Transverse colon (tissue), 4 donors: ENCODE data around the gene NUB1.

Experiments used
- POLR2A ChIP-seq: fragments of 450-650 bp; IDR thresholded peaks from one replicate; pipeline ENCODE4 v1.6.1; 2016; ENCODE audit warnings: antibody characterized with exemption, mild to moderate bottlenecking, moderate library complexity
- POLR2AphosphoS5 ChIP-seq, 3 donors: sonication (generic); formaldehyde crosslinking; IDR thresholded peaks; one replicate each; pipeline ENCODE4 v1.6.1; 2016; ENCODE audit warnings: antibody characterized with exemption in 3 of 3
- TF ChIP-seq, protein P1 (sequence below), 5 experiments: fragments of 200-600 bp in 3 of 5; fragments of 450-650 bp in 2 of 5; sonication (generic) in 3 of 5; IDR thresholded peaks; 1 replicate in 2 of 5; 2 replicates in 3 of 5; pipeline ENCODE4 v1.5.1; 2016 to 2017; ENCODE audit warnings: antibody characterized with exemption in 5 of 5, inconsistent platforms in 3 of 5, mild to moderate bottlenecking in 2 of 5, moderate library complexity in 1 of 5

DNA sequence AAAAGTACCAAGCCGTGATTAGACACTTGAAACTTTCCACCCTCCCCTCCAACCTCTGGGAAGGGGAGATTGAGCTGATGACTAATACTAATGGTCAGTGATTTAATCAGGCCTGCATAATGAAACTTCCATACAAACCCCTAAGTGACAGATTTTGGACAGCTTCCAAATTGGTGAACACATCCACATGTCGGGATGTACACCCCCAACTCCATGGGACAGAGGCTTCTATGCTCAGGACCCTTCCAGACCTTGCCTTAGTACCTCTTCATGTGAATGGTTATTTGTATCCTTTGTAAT, 4.8 kb downstream of the NUB1 start:
- no peak for TF ChIP-seq POLR2A
- TF ChIP-seq, protein P1, sequence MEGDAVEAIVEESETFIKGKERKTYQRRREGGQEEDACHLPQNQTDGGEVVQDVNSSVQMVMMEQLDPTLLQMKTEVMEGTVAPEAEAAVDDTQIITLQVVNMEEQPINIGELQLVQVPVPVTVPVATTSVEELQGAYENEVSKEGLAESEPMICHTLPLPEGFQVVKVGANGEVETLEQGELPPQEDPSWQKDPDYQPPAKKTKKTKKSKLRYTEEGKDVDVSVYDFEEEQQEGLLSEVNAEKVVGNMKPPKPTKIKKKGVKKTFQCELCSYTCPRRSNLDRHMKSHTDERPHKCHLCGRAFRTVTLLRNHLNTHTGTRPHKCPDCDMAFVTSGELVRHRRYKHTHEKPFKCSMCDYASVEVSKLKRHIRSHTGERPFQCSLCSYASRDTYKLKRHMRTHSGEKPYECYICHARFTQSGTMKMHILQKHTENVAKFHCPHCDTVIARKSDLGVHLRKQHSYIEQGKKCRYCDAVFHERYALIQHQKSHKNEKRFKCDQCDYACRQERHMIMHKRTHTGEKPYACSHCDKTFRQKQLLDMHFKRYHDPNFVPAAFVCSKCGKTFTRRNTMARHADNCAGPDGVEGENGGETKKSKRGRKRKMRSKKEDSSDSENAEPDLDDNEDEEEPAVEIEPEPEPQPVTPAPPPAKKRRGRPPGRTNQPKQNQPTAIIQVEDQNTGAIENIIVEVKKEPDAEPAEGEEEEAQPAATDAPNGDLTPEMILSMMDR (IDR thresholded peaks at IDR 0.05), result no peak
- no peak for TF ChIP-seq POLR2AphosphoS5 (IDR thresholded peaks at IDR 0.05)
